K562 (cell line): ENCODE data around the gene TCF4. TPM values are rescaled to one million over a fixed set of nuclear protein-coding genes. Genes with fewer than 3 reads are reported as not detected.

Source experiments
- GTF3C2 ChIP-seq: IDR thresholded peaks from 3 replicates; pipeline ENCODE4 v1.6.1; 2011; ENCODE audit warnings: borderline replicate concordance, mild to moderate bottlenecking, moderate library complexity; ENCODE audit not compliant: insufficient read length; ENCODE audit errors: extremely low read depth
- NR1H2 ChIP-seq: sonication (generic); formaldehyde crosslinking; IDR thresholded peaks from 2 replicates; pipeline ENCODE4 v1.4.0; 2020; ENCODE audit warnings: mild to moderate bottlenecking, missing genetic modification reagents
- RBM34 ChIP-seq: fragments of 200-400 bp; formaldehyde crosslinking; IDR thresholded peaks from 2 replicates; pipeline ENCODE4 v1.6.1; 2018; ENCODE audit warnings: low read length, borderline replicate concordance; ENCODE audit not compliant: insufficient read depth
- REST ChIP-seq, 2 experiments: fragments of 450-650 bp; formaldehyde crosslinking in 1 of 2; IDR thresholded peaks; 2 replicates each; pipeline versions ENCODE4 v1.4.0 to v1.6.1; 2014 to 2020; ENCODE audit warnings: mild to moderate bottlenecking in 2 of 2, borderline replicate concordance in 1 of 2, low read depth in 1 of 2
- polyA plus RNA-seq, 8 experiments: library from polyadenylated mRNA; depleted of rRNA in 4 of 8; stranded (reverse) in 5 of 8; unstranded in 3 of 8; fragments of >200 nt; fragmentation: Nextera tagmentation in 2 of 8; fragmentation: Illumina TruSeq in 1 of 8; extraction: Ambion mirVana in 2 of 8; extraction: Trizol in 1 of 8; gene quantifications; 2 replicates each; pipeline versions ENCODE4 v1.2.1 to v1.2.3, GENCODE V29; 2011 to 2014; ENCODE audit warnings: inconsistent platforms in 1 of 8, missing spikeins in 1 of 8
- total RNA-seq, 7 experiments: library from RNA; depleted of rRNA in 6 of 7; stranded (reverse); fragments of >200 nt in 6 of 7; fragmentation: Illumina TruSeq in 2 of 7; extraction: Trizol in 2 of 7; gene quantifications; 2 replicates each; pipeline versions ENCODE4 v1.2.1 to v1.2.3, GENCODE V29; 2011 to 2021; ENCODE audit warnings: low replicate concordance in 1 of 7

The TCF4 gene
- total and polyA plus RNA-seq, 9 of the 15 experiments (the other 6 are each of a cell fraction or from before 2014, with no cell fraction given): 4.8 to 24.7 (median 15.2) TPM

GRCh38 chr18:55239740-55240139 lies 348.3 kb downstream of the TCF4 start (continued):
- TF ChIP-seq GTF3C2: no peak
- no peak for TF ChIP-seq RBM34
- no peak for TF ChIP-seq REST (IDR thresholded peaks at IDR 0.05; ENCODE audit: borderline replicate concordance)
- no peak for TF ChIP-seq REST (CRISPR knock-in tag; IDR thresholded peaks at IDR 0.05; ENCODE audit: low read depth)
- TF ChIP-seq NR1H2: no peak
